ENCODE results near the gene B3GNT8. TPM values are rescaled to one million over a fixed set of nuclear protein-coding genes. Genes with fewer than 3 reads are reported as not detected.
"Not testable (repeated sequence)": the region's sequence is repeated elsewhere in the genome, so short reads cannot be mapped to it uniquely, and the experiment has no call there.

The B3GNT8 gene
- total and polyA plus RNA-seq, 4 donors = 3.2 to 7.4 (median 3.8) TPM

GRCh38 chr19:41441321-41441945, 14.3 kb upstream of the B3GNT8 start:
- no peaks in the 10 kb centered on the region for H3K27me3 ChIP-seq (ENCODE audit: control insufficient read depth in 1 of 2, insufficient read depth in 2 of 2, low read length in 1 of 2)
- H3K27ac ChIP-seq (ENCODE audit: low read depth in 1 of 2, low read length in 2 of 2) = no peak overlapping the region
- no peaks in the 10 kb centered on the region for H3K36me3 ChIP-seq (ENCODE audit: control insufficient read depth in 1 of 2, insufficient read depth in 2 of 2, low read length in 1 of 2)
- 78 to 86% methylated on average over 15 of the region's 15 CpGs for WGBS, 2 donors
- H3K4me3 ChIP-seq (ENCODE audit: low read length in 2 of 2) = no peak overlapping the region
- intact Hi-C loops (cut with DNase I) = no loop called here
- no peaks in the 10 kb centered on the region for H3K9me3 ChIP-seq (ENCODE audit: control insufficient read depth, low read length)
- no peak for ATAC-seq (ENCODE audit: low FRiP score)
- peak in 1 of 2 donors; percentile 68 for DNase-seq
- H3K4me1 ChIP-seq (ENCODE audit: control insufficient read depth in 1 of 2, insufficient read depth in 2 of 2, low read length in 2 of 2) = no peaks in the 10 kb centered on the region

DNA sequence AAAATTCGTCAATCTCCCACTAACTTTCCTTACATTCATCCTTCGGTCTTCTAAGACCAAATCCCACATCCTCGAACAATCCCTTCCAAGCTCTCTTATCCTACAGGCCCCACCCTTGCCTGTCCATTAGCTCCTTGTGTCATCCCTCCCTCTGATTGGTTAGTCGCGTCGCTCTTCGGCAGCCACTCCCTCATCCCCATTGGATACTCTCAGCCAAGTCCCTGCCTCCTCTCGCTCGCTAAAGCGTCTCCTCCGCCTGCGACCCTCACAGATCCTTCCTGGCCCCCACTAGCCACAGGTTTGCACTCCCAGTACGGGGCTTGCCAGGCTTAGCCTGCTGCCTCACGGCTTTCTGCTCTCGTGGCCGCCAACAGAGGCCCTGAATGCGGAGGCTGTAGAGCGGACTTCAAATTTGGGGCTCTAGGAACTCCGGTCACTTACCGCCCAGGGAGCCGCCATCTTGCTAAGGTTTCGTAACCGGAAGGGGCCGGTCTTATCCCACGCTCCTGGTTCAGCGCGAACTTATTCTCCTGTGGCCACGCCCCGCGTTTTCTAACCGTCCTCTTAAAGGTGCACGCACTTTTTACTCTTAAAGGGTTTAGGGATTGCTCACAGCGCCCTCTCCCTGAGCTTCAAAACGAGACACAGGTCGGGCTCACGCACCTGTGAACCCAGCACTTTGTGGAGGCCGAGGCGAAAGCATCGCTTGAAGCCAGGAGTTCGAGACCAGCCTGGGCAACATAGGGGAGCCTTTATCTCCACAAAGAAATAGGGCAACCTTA, 12.5 kb upstream of the B3GNT8 start, which contains the start of gene DMAC2:
Gene DMAC2 (minus strand): TSS at position 472 of the 782 bp plus-strand sequence. CDS start 13 bp downstream, at position 459.
- Histone ChIP-seq H3K27ac (ENCODE audit: low read depth in 1 of 2, low read length in 2 of 2) (peak within 1 kb of the TSS in 1 of 2 donors; percentile 99), H3K4me1 (ENCODE audit: control insufficient read depth in 1 of 2, insufficient read depth in 2 of 2, low read length in 2 of 2) (no peaks in the 10 kb centered on the region), H3K27me3 (ENCODE audit: control insufficient read depth in 1 of 2, insufficient read depth in 2 of 2, low read length in 1 of 2) (no peaks in the 10 kb centered on the region), H3K9me3 (ENCODE audit: control insufficient read depth, low read length) (no peaks in the 10 kb centered on the region), H3K4me3 (ENCODE audit: low read length in 2 of 2) (peak within 1 kb of the TSS; percentile 43 to 45), H3K36me3 (ENCODE audit: control insufficient read depth in 1 of 2, insufficient read depth in 2 of 2, low read length in 1 of 2) (no peaks in the 10 kb centered on the region)
- intact Hi-C loops (cut with DNase I) = loop anchor here in 1 of 2 donors (5.0 kb wide), 1 partner anchor 42 kb away; the partner anchor contains the start of genes BCKDHA and EXOSC5
- DNase-seq (peak; percentile 98), ATAC-seq (ENCODE audit: low FRiP score) (peak; percentile 98)
- 1% methylated on average over 40 of the region's 40 CpGs for WGBS, 2 donors

DNA sequence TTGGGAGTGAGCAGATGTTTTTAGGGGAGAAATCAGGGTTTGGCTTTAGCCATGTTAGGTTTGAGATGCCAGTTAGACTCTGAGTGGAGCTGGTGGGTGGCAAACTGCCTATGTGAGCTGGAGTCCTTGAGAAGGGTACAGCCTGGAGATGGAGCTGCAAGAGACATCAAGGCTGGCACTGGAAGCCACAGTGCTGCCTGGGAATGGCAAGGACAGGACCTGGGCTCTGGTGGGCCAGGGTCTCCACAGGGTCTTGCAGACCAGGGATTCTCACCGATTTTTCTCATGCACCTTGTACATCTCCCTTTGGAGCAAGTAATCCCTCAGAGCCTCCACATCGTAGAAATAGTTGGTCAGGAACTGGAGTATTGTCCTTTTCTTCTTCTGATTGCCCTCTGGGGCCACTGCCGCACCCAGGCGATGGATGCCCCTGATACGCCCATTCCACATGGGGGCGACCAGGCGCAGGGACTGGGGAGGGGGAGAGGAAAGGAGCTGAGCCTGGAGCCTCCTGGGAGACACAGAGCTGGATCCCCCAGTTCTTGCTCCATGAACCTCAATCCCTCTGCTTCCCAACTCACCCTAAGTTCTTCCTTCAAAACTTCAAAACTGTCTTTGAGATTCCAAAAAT, 10.9 kb upstream of the B3GNT8 start:
- WGBS, 2 donors = 88 to 91% methylated on average over 7 of the region's 7 CpGs
- intact Hi-C loops (cut with DNase I) = loop anchor here in 1 of 2 donors (5.0 kb wide), 1 partner anchor 41 kb away; the partner anchor contains the start of genes BCKDHA and EXOSC5

DNA sequence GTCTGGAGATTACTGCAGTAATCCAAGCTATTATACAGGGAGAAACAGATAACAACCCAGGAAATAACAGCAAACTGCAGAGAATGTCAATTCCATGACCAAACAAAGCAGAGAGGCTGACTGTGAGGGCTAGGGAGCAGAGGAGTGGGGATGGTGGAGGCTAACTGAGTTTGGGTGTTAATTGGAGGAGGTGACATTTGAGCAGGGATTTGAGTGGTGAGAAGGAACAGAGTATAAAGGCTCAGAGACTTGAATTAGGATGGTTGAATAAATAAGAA, 9.4 kb upstream of the B3GNT8 start:
- Histone ChIP-seq H3K9me3 (ENCODE audit: control insufficient read depth, low read length) (no peaks in the 10 kb centered on the region), H3K27me3 (ENCODE audit: control insufficient read depth in 1 of 2, insufficient read depth in 2 of 2, low read length in 1 of 2) (no peaks in the 10 kb centered on the region), H3K4me3 (ENCODE audit: low read length in 2 of 2) (no peak overlapping the region), H3K27ac (ENCODE audit: low read depth in 1 of 2, low read length in 2 of 2) (no peak overlapping the region), H3K36me3 (ENCODE audit: control insufficient read depth in 1 of 2, insufficient read depth in 2 of 2, low read length in 1 of 2) (peaks cover 0 to 2% of the 10 kb centered on the region in 2 donors), H3K4me1 (ENCODE audit: control insufficient read depth in 1 of 2, insufficient read depth in 2 of 2, low read length in 2 of 2) (no peaks in the 10 kb centered on the region)
- no peak for ATAC-seq (ENCODE audit: low FRiP score)
- DNase-seq = no peak
- intact Hi-C loops (cut with DNase I) = loop anchor here in 1 of 2 donors (5.0 kb wide), 1 partner anchor 39 kb away; the partner anchor contains the start of genes BCKDHA and EXOSC5

More for the DNA sequence above, 10.9 kb upstream of the B3GNT8 start:
- Histone ChIP-seq H3K9me3 (ENCODE audit: control insufficient read depth, low read length) (no peaks in the 10 kb centered on the region), H3K27me3 (ENCODE audit: control insufficient read depth in 1 of 2, insufficient read depth in 2 of 2, low read length in 1 of 2) (no peaks in the 10 kb centered on the region), H3K27ac (ENCODE audit: low read depth in 1 of 2, low read length in 2 of 2) (no peak overlapping the region), H3K36me3 (ENCODE audit: control insufficient read depth in 1 of 2, insufficient read depth in 2 of 2, low read length in 1 of 2) (peaks cover 0 to 2% of the 10 kb centered on the region in 2 donors), H3K4me1 (ENCODE audit: control insufficient read depth in 1 of 2, insufficient read depth in 2 of 2, low read length in 2 of 2) (no peaks in the 10 kb centered on the region), H3K4me3 (ENCODE audit: low read length in 2 of 2) (no peak overlapping the region)
- DNase-seq (peak in 1 of 2 donors; percentile 57), ATAC-seq (ENCODE audit: low FRiP score) (no peak)

GRCh38 chr19:41435936-41436673, 8.9 kb upstream of the B3GNT8 start:
- no peaks in the 10 kb centered on the region for H3K9me3 ChIP-seq (ENCODE audit: control insufficient read depth, low read length)
- intact Hi-C loops (cut with DNase I) = loop anchor here in 1 of 2 donors (5.0 kb wide), 1 partner anchor 39 kb away; the partner anchor contains the start of genes BCKDHA and EXOSC5
- H3K36me3 ChIP-seq (ENCODE audit: control insufficient read depth in 1 of 2, insufficient read depth in 2 of 2, low read length in 1 of 2) = peaks cover 0 to 2% of the 10 kb centered on the region in 2 donors
- H3K27ac ChIP-seq (ENCODE audit: low read depth in 1 of 2, low read length in 2 of 2) = no peak overlapping the region
- ATAC-seq (ENCODE audit: low FRiP score) = no peak
- WGBS, 2 donors = 95 to 97% methylated on average over 19 of the region's 19 CpGs
- H3K4me1 ChIP-seq (ENCODE audit: control insufficient read depth in 1 of 2, insufficient read depth in 2 of 2, low read length in 2 of 2) = no peaks in the 10 kb centered on the region
- peak; percentile 34 to 55 for DNase-seq
- H3K4me3 ChIP-seq (ENCODE audit: low read length in 2 of 2) = no peak overlapping the region
- H3K27me3 ChIP-seq (ENCODE audit: control insufficient read depth in 1 of 2, insufficient read depth in 2 of 2, low read length in 1 of 2) = no peaks in the 10 kb centered on the region

DNA sequence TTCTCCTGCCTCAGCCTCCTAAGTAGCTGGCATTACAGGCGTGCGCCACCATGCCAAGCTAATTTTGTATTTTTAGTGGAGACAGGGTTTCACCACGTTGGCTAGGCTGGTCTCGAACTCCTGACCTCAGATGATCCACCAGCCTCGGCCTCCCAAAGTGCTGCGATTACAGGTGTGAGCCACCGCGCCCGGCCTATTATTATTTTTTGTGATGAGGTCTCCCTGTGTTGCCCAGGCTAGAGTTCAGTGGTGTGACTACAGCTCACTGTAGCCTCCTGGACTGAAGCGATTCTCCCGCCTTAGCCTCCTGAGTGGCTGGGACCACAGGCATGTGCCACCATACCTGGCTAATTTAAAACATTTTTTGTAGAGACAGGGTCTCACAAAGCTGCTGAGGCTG, 8.2 kb upstream of the B3GNT8 start:
- intact Hi-C loops (cut with DNase I) = loop anchor here in 1 of 2 donors (5.0 kb wide), 1 partner anchor 38 kb away; the partner anchor contains the start of genes BCKDHA and EXOSC5
- peak; percentile 13 to 40 for DNase-seq
- WGBS, 2 donors = 96 to 98% methylated on average over 11 of the region's 11 CpGs
- H3K4me3 ChIP-seq (ENCODE audit: low read length in 2 of 2); H3K9me3 ChIP-seq (ENCODE audit: control insufficient read depth, low read length); H3K4me1 ChIP-seq (ENCODE audit: control insufficient read depth in 1 of 2, insufficient read depth in 2 of 2, low read length in 2 of 2); ATAC-seq (ENCODE audit: low FRiP score); H3K36me3 ChIP-seq (ENCODE audit: control insufficient read depth in 1 of 2, insufficient read depth in 2 of 2, low read length in 1 of 2); H3K27me3 ChIP-seq (ENCODE audit: control insufficient read depth in 1 of 2, insufficient read depth in 2 of 2, low read length in 1 of 2); H3K27ac ChIP-seq (ENCODE audit: low read depth in 1 of 2, low read length in 2 of 2): not testable (repeated sequence)

- ATAC-seq (ENCODE audit: low FRiP score) (no peak), DNase-seq (peak; percentile 10 to 17)
- no peaks in the 10 kb centered on the region for H3K27me3 ChIP-seq (ENCODE audit: control insufficient read depth in 1 of 2, insufficient read depth in 2 of 2, low read length in 1 of 2)
- H3K36me3 ChIP-seq (ENCODE audit: control insufficient read depth in 1 of 2, insufficient read depth in 2 of 2, low read length in 1 of 2) = peaks cover 0 to 2% of the 10 kb centered on the region in 2 donors
- WGBS, 2 donors = 79 to 81% methylated on average over 5 of the region's 5 CpGs
- intact Hi-C loops (cut with DNase I) = no loop called here
- no peak overlapping the region for H3K4me3 ChIP-seq (ENCODE audit: low read length in 2 of 2)
- no peak overlapping the region for H3K27ac ChIP-seq (ENCODE audit: low read depth in 1 of 2, low read length in 2 of 2)
- no peaks in the 10 kb centered on the region for H3K9me3 ChIP-seq (ENCODE audit: control insufficient read depth, low read length)
- H3K4me1 ChIP-seq (ENCODE audit: control insufficient read depth in 1 of 2, insufficient read depth in 2 of 2, low read length in 2 of 2) = no peaks in the 10 kb centered on the region
These were observed 7.3 kb upstream of the B3GNT8 start for GRCh38 chr19:41434450-41434849.

- no peaks in the 10 kb centered on the region for H3K9me3 ChIP-seq (ENCODE audit: control insufficient read depth, low read length)
- no peaks in the 10 kb centered on the region for H3K27me3 ChIP-seq (ENCODE audit: control insufficient read depth in 1 of 2, insufficient read depth in 2 of 2, low read length in 1 of 2)
- peak in 1 of 2 donors; percentile 38 for DNase-seq
- intact Hi-C loops (cut with DNase I) = loop anchor here in 1 of 2 donors (2.0 kb wide), 1 partner anchor 112 kb away; no protein-coding TSS in a partner anchor
- no peaks in the 10 kb centered on the region for H3K4me1 ChIP-seq (ENCODE audit: control insufficient read depth in 1 of 2, insufficient read depth in 2 of 2, low read length in 2 of 2)
- H3K27ac ChIP-seq (ENCODE audit: low read depth in 1 of 2, low read length in 2 of 2) = no peak overlapping the region
- ATAC-seq (ENCODE audit: low FRiP score) = no peak
- peaks cover 0 to 2% of the 10 kb centered on the region in 2 donors for H3K36me3 ChIP-seq (ENCODE audit: control insufficient read depth in 1 of 2, insufficient read depth in 2 of 2, low read length in 1 of 2)
- WGBS, 2 donors = 84 to 87% methylated on average over 18 of the region's 18 CpGs
- no peak overlapping the region for H3K4me3 ChIP-seq (ENCODE audit: low read length in 2 of 2)
These were observed 6.0 kb upstream of the B3GNT8 start for GRCh38 chr19:41433171-41433570.
